ENCODE data around the gene CBFA2T2. TPM values are rescaled to one million over a fixed set of nuclear protein-coding genes. Genes with fewer than 3 reads are reported as not detected.

The CBFA2T2 gene
- total and polyA plus RNA-seq, 2 of the 4 experiments (the other 2 are of a cell fraction), result 3.8 to 6.2 TPM

- Histone ChIP-seq H3K4me3 (ENCODE audit: insufficient read depth, low read depth, low read length) (no peak overlapping the region), H2BK5ac (ENCODE audit: low read depth, low read length, poor library complexity, severe bottlenecking) (no peak overlapping the region), H3K79me1 (ENCODE audit: low read depth in 1 of 2, low read length in 2 of 2) (peaks cover 0 to 6% of the 10 kb centered on the region in 2 experiments; a peak in 2 of 4 replicates), H3K27ac (ENCODE audit: insufficient read depth, low read length) (no peak overlapping the region), H3K23ac (ENCODE audit: low read depth, low read length) (no peak overlapping the region), H3K9ac (ENCODE audit: low read depth, low read length) (no peak overlapping the region), H3K18ac (ENCODE audit: low read depth, low read length) (no peak overlapping the region), H3K4me2 (ENCODE audit: low read depth, low read length) (no peak overlapping the region; the same call in 1 of the 2 replicates), H3K27me3 (ENCODE audit: control insufficient read depth, insufficient read depth, low read length) (no peaks in the 10 kb centered on the region), H4K5ac (ENCODE audit: low read depth, low read length) (no peak overlapping the region), H3K36me3 (ENCODE audit: control insufficient read depth, insufficient read depth, low read length) (no peaks in the 10 kb centered on the region), H2AK5ac (ENCODE audit: low read depth, low read length) (no peak overlapping the region), H2BK15ac (ENCODE audit: low read depth, low read length) (no peak overlapping the region), H3K9me1 (ENCODE audit: insufficient read depth, low read length) (0 out of 2 replicates have a peak, but pooled peaks cover 7% of the 10 kb centered on the region), H3K56ac (ENCODE audit: extremely low read depth, insufficient read depth, low read length) (no peak overlapping the region), H2BK20ac (ENCODE audit: low read depth, low read length) (no peak overlapping the region), H2AK9ac (replicated peaks; ENCODE audit: low read depth, low read length, poor library complexity) (no peak overlapping the region), H4K20me1 (ENCODE audit: insufficient read depth, low read length) (no peaks in the 10 kb centered on the region), H3K4me1 (ENCODE audit: control insufficient read depth, insufficient read depth, low read length) (peaks cover 9% of the 10 kb centered on the region), H4K8ac (ENCODE audit: low read depth in 2 of 2, low read length in 2 of 2) (no peak overlapping the region), H4K91ac (ENCODE audit: insufficient read depth, low read depth, low read length) (no peak overlapping the region), H2AFZ (replicated peaks; ENCODE audit: low read length, poor library complexity) (no peak overlapping the region), H2BK120ac (ENCODE audit: low read depth, low read length) (no peak overlapping the region), H3K14ac (replicated peaks; ENCODE audit: low read depth, low read length) (no peak overlapping the region), H3K4ac (ENCODE audit: low read depth, low read length) (no peak overlapping the region), H3K9me3 (ENCODE audit: control insufficient read depth, insufficient read depth, low read length) (no peaks in the 10 kb centered on the region)
- ChIA-PET CTCF (no interaction called here), POLR2A (ENCODE audit: unreplicated experiment) (no interaction called here)
- ATAC-seq (ENCODE audit: low read depth) (no peak), DNase-seq (peak; percentile 66)
- no TSS peak for BruUV-seq (replicated peaks)
- no CpG with 5 or more reads among the region's 4 CpGs for WGBS, 2 experiments (ENCODE audit: extremely low coverage in 2 of 2, insufficient read length in 1 of 2)
- intact Hi-C loops (cut with micrococcal nuclease), result no loop called here
- dilution Hi-C loops (cut with HindIII; ENCODE audit: low sequenced_read_pairs, unreplicated experiment), result no loop called here
- in situ Hi-C loops (cut with MboI; ENCODE audit: low sequenced_read_pairs), result no loop called here
- TF ChIP-seq MAZ (IDR thresholded peaks at IDR 0.05; ENCODE audit: borderline replicate concordance, low read depth, low read length), result peak; percentile 77; the same call in 1 of the 2 replicates
- TF ChIP-seq CEBPB (IDR thresholded peaks at IDR 0.05; ENCODE audit: low read depth, low read length), result peak; percentile 72
- peak; percentile 54; the same call in 1 of the 2 replicates for TF ChIP-seq FOS (IDR thresholded peaks at IDR 0.05; ENCODE audit: low read depth, low read length)
- no peak for TF ChIP-seq USF2 (IDR thresholded peaks at IDR 0.05; ENCODE audit: low read depth, low read length)
Observed at GRCh38 chr20:33689973-33690372, 200.1 kb downstream of the CBFA2T2 start.

Measured in IMR-90 (cell line).